ENCODE data around the gene PCDH19.

- TF ChIP-seq, protein P1, sequence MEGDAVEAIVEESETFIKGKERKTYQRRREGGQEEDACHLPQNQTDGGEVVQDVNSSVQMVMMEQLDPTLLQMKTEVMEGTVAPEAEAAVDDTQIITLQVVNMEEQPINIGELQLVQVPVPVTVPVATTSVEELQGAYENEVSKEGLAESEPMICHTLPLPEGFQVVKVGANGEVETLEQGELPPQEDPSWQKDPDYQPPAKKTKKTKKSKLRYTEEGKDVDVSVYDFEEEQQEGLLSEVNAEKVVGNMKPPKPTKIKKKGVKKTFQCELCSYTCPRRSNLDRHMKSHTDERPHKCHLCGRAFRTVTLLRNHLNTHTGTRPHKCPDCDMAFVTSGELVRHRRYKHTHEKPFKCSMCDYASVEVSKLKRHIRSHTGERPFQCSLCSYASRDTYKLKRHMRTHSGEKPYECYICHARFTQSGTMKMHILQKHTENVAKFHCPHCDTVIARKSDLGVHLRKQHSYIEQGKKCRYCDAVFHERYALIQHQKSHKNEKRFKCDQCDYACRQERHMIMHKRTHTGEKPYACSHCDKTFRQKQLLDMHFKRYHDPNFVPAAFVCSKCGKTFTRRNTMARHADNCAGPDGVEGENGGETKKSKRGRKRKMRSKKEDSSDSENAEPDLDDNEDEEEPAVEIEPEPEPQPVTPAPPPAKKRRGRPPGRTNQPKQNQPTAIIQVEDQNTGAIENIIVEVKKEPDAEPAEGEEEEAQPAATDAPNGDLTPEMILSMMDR (IDR thresholded peaks at IDR 0.05), result no peak
- no peak for TF ChIP-seq POLR2A (IDR thresholded peaks at IDR 0.05)
Measured at GRCh38 chrX:100264200-100264599, 145.9 kb downstream of the PCDH19 start.

Measured in lower leg skin (tissue), 3 donors.